ENCODE results near the gene MUSTN1.

Gene MUSTN1

DNA sequence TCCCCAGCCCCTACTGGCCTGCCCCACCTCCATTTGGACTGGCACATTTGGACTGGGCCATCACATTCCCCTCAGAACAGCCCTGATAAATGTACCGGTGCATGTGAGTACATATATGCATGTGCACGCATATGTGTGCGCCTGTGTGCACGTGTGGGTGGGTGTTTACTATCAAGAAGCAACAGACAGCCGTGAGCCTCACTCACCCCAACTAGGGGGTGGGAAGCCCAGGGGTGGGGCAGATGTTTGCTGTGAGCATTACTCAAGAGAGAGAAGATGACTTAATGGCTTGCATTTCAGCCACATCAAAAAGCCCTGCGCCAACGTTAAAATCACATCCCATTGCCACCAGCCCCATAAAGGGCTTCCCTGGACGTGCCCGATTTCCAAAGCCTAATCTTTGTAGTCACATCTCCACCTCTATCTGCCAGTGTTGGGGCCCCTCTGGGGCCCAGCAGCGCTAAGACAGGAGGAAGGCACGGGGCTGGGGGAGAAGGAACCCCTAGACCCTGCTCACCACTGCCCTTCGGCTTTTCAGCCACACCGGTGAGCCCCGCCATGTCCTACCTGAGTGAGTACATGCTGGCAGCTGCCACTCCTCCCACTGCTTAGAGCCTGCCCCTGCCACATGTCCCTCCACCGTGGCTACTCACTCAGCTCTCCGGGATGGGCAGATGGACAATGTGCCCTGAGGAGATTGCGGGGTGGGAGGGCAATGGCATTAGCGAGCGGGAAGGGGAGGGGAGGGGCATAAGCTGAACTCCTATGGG, 29.4 kb downstream of the MUSTN1 start:
- DNase-seq (ENCODE audit: low read depth in 3 of 3), result no peak

DNA sequence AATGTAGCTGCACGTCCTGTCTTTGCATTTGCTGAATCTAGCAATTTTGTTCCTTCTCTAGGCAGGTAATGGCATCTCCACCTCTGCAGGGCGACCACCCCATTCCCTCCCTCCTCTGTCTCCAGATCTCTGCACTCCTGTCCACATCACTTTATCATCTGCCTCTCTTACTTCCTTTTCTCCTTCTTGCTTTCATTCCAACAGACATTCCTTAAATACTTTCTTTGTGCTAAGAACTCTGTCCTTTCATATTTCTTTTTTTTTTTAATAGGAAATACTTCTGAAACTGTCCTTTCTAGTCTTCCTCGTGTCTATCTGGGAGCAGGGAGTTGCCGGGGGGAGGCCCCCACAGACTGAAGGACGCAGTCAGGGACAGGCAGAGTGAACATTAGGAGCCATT, 33.0 kb downstream of the MUSTN1 start:
- no peak for DNase-seq (ENCODE audit: low read depth in 3 of 3)

DNA sequence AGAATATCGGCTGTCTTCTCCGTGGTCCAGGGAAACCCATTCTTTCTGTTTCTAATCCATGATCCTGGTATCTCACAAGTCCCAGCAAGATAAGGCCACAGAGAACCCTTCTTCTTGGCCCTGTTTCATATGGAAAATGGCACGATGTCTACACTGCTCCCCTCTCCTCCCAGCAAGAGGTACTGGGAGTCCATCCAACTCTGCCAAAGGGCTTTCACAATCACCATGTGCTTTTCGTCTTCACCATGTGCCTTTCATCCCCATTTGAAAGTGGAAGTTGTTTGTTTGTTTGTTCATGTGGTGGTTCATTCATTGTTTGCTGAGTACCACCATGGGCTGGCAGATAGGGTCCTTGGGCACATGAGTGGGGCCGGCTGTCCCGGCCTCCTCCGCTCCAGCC, 34.7 kb downstream of the MUSTN1 start:
- no peak for DNase-seq (ENCODE audit: low read depth in 3 of 3)

DNA sequence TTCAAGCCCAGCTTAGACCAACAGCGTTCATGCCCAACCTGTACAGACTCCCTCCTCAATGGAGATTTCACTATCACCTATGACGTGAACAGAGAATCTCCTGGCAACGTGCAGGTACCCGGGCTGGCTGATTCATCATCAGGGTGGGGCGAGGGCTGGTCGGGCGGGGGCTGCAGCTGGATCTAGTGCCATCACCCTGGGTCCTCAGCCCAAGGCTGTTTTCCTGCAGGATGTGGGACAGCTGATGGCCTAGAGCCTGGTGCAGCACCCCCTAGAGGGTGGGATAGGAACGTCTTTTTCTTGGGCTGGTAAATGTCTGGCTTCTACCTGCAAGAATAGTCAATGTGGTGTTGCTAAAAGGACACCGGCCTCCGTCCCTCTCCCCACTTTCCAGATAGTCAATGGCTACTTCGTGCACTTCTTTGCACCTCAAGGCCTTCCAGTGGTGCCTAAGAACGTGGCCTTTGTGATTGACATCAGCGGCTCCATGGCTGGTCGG, 35.8 kb downstream of the MUSTN1 start:
- no peak for DNase-seq (ENCODE audit: low read depth in 3 of 3)

DNA sequence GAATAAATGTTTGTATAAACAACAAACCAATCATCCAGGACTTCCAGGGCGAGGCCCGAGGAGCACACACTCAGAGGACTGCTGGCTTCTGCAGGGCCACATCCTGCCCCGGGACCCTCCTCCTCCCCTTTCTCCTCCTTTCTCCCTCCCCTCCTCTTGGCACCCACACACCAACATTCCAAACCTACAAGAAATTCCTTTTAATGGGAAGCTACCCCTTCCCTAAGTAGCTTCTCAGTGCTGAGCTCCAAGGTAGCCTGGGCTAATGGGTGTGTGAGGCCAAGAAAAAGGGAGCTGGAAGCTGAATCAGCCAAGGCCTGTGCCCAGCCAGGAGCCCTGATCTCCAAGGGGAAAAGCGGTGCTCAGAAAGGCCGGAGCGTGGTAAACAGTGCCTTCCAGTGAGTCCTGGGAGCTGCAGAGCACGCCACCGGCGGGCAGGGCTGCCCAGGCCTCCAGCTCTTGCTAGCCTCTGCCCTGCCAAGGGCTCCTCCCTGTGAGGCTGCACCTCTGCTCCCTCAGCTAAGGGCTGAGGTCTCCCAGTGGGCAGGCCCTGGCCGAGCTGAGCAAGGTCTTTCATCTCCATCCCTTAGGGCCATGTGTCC, 36.3 kb downstream of the MUSTN1 start:
- no peak for DNase-seq (ENCODE audit: low read depth in 3 of 3)

DNA sequence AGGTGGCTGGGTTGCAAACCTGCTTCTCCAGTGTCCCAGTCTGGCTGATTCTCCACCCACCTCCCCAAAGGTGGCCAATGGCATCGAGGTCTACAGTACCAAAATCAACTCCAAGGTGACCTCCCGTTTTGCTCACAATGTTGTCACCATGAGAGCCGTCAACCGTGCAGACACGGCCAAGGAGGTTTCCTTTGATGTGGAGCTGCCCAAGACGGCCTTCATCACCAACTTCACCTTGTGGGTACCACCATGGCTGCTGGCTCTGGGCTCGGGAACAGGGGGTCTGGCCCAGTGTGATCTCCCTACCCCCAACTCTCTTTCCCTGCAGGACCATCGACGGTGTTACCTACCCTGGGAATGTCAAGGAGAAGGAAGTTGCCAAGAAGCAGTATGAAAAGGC, 38.4 kb downstream of the MUSTN1 start:
- no peak for DNase-seq (ENCODE audit: low read depth in 3 of 3)

DNA sequence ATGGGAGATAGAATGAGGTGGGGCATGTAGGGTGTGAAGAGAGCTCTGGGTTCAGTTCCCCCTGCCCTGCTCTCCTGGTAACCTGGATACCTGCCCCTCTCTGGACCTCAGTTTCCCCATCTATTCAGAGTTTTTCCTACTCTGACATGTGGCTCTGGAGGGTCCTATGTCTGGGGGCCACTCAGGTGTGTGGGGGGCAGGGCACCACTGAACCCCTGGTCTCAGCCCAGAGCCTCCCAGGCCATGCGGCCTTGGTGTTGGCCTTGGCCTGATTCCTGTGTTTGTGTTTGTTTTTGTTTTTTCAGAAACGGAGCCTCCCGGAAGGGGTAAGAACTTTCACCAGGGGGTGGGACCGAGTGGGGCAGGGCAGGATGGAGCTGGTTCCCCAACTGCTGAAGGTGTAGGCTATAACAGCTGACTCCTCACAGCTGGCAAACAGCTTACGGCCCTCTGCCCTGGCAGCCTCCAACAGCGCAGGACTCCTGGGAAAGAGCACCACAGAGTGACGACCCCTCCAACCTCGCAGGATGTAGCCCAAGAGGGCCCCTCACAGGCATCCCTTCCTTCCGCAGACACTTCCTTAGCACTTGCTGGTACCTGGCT, 39.4 kb downstream of the MUSTN1 start:
- no peak for DNase-seq (ENCODE audit: low read depth in 3 of 3)

DNA sequence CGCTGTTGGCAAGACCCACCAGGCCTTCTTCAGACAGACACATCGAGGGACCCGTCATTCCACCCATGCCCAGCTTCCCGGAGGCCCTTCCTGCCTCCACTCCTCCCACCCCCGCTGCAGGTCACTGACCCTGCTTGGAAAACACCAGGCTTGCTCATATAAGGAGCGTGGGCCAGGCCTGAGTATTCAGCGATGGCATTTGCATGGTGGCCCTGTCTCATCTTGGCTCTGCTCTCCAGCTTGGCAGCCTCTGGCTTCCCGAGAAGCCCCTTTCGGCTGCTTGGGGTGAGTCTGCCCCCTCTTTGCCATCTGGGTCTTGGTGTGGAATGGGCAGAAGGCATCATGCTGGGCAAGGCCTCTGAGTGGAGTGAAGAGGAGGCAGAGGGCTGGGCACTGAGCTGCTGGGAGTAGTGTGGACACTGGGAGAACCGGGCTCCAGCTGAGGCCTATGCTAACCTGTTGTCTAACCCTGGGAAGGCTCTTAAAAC, 40.2 kb downstream of the MUSTN1 start, which contains the start of gene ITIH3:
TSS of gene ITIH3 (plus strand) at position 185 of the 488 bp plus-strand sequence. CDS start at position 193, 8 bp downstream.
- no peak for DNase-seq (ENCODE audit: low read depth in 3 of 3)

DNA sequence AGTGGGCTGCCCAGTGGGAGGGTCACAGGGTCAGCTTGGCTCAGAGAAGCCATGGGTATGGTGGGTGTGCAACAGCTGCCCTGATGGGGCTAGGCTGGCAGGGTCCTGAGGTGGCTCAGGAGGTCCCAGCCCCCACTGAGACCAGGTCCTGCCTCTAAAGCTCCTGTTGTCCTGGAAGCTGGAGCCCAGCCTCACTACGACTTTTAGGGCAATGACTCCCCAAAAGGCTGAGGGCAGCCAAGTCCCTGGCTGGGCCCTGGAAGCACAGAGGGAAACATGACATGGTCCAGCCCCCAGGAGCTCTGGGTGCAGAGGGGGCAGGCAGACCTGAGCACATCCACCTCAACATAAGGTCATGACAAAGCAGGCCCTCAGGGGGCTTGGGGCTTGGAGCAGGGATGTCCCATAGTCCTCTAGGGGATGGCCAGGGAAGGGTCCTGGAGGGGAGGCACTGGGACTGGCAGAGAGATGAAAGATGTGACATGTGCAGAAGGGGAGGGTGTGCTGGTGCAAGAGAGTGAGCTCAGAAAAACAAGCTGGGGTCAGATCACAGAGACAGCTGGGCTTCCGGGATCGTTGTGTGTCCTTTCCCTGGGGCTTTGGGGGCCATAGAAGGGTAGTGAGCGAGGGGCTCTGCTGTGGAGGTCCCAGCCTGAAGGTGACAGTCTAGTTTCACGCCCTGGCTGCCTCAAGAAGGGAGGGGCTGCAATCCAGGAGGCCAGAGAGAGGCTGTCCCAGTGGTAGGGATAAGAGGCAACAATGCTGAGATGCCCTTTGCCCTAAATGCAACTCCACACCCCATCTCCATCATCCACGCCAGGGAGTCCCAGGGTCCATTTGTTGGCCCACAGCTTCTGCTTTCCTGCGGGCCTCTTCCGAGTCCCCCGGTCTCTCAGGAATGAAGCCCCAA, 40.9 kb downstream of the MUSTN1 start:
- no peak for DNase-seq (ENCODE audit: low read depth in 3 of 3)

DNA sequence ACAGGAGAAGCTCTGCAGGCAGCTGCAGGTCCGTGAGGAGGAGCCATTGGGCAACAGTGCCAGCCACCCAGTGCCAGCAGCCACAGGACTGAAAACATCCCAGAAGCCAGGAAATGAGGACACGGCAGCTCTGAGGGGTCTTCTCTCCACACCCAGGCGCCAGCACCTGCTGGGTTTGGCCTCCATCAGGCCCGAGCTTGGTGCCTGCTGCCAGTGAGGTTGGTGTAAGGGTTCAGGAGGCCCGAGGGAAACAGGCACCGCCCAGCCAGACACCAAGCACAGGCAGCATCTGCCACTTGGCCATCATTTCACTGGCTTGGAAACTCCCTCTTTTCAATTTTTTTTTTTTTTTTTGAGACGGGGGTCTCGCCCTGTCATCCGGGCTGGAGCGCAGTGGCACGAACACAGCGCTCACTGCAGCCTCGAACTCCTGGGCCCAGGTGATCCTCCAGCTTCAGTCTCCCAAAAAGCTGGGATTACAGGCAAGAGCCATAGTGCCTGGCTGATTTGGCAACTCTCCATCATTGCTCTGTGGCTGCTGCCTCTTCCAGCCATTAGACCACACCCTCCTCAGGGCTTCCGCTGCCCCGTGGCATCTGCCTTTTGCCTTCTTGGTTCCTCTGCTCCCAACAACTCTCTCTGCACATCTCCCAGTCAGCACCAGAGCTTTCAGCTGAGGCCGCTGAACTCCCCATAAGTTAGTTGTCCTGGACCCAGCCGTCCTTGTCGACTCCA, 41.7 kb downstream of the MUSTN1 start:
- no peak for DNase-seq (ENCODE audit: low read depth in 3 of 3)

DNA sequence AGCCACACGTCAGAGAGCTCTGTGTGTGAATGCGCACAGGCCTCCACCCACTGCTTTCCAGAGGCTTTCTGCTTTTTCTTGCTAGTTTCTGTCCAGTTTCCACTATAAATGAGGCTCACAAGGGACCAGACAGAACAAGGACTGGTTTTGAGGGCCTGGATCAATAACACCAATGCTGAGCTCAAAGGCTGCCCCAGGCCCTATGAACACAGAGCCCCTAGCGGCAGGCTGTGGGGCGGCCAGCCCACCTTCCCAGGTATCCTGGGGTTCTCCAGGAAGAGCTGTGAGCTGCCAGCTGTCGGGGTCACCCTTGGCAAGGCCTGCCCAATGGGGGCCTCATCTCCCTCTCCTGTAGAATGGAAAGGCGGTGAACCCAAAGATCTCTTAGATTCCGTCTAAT, 42.4 kb downstream of the MUSTN1 start:
- DNase-seq (ENCODE audit: low read depth in 3 of 3), result no peak

DNA sequence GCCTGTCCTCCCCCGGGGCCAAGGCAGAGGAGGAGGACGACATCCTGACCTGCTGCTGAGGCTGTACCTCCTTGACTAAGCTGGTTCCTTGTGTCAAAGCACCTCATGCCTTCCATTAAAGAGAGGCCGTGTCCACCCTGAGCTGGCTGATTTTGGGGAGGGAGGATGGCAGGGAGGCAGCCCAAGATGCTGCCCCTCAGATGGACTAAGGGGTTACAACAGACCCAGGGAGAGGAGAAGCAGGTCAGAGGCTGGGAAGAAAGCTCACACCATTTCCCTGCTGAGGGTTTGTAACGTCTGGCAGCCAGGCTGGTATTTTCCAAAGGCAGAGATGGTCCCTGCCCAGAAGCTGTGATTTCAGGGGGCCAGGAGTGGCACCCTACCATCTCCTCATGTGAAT, 42.9 kb downstream of the MUSTN1 start:
- DNase-seq (ENCODE audit: low read depth in 3 of 3), result no peak

DNA sequence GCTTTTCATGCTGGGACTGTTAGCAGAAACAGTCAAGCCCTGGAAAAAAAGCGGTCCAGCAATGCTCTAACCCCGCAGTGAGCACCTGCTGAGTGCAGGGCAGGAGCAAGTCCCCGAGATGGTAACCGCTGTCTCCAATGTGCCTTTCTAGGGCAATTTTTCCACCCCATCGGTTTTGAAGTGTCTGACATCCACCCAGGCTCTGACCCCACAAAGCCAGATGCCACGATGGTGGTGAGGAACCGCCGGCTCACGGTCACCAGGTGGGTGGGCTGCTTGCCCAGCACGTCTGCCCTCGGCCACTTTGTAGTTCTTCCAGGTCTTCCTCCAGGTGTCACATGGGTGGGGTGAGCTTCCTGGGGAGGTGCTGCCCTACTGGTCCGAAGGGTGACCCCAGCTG, 43.5 kb downstream of the MUSTN1 start:
- DNase-seq (ENCODE audit: low read depth in 3 of 3), result no peak

DNA sequence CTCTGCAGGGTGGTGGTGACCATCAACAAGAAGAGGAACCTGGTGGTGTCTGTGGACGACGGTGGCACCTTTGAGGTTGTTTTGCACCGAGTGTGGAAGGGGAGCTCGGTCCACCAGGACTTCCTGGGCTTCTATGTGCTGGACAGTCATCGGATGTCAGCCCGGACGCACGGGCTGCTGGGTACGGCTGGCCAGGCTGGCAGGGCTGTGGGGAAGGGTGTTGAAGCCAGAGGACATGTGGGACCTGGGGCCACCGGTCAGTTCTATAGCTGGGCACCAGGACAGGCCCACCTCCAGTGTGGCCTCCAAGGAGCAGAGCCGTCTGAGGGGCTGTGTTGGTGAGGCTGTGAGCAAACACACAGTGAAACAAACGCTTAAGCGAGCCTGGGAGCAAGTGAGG, 44.1 kb downstream of the MUSTN1 start:
- no peak for DNase-seq (ENCODE audit: low read depth in 3 of 3)

DNA sequence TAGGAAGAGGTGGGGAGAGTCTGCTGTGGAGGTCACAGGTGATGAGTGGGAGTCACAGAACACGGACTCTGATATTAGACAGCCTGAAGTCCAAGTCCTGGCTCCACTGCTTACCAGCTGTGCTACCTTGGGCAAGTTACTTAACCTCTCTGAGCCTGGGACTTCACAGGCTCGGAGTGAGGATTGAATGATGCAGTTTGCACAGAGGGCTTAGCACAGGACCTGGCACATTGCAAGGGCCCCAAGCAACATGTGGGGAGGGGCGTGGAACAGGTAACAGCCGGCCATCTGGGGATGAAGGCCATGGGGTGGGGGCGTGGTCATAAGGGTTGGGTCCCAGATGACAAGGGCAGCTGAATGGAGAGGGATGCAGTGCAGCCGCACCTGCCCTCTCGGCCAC, 44.5 kb downstream of the MUSTN1 start:
- DNase-seq (ENCODE audit: low read depth in 3 of 3), result no peak

DNA sequence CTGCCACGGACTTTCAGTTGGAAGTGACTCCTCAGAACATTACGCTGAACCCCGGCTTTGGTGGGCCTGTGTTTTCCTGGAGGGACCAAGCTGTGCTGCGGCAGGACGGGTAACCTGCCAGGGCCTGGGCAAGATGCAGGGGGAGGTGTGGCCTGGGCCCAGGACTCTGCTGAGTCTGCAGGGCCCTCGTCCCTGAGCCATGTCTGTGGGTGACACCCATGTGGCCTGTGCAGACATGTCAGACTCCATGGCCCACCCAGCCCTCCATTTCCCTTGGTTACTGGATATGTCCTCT, 45.1 kb downstream of the MUSTN1 start:
- no peak for DNase-seq (ENCODE audit: low read depth in 3 of 3)

DNA sequence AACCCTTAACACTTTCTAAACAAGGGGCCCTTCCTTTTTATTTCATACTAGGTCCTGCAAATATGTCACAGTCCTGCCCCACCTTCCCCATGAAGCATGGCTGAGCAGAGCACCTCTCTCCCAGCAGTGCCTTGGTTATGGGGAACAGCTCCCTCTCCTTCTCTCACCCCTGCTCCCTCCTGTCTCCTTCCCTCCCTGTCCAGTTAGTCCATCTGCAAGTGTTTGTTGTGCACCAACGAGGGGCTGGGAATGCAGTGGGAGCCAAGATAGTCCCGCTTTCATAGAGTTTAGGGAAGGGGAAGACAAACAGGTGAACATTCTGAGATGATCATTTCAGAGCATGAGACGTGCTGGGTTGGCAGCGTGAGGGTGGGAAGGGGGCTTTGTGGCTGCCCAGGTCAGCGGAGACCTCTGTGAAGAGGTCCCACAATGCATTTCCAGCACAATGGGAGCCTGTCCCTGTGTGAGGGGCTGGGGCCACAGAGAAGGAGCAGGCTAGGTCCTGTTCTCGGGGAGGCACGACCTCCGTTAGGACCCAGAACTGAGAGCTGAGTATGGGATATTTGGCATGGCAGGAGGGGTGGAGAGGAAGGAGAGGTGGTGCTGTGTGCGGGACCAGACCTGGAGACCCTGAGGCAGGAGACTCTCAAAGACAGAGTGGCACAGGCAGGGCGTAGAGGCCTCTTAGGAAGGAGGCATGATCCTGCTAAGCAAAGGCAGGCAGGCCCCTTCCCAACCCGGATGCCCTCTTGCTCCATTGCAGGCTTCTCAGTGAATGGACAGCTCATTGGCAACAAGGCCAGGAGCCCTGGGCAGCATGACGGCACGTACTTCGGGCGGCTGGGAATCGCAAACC, 45.7 kb downstream of the MUSTN1 start:
- no peak for DNase-seq (ENCODE audit: low read depth in 3 of 3)

DNA sequence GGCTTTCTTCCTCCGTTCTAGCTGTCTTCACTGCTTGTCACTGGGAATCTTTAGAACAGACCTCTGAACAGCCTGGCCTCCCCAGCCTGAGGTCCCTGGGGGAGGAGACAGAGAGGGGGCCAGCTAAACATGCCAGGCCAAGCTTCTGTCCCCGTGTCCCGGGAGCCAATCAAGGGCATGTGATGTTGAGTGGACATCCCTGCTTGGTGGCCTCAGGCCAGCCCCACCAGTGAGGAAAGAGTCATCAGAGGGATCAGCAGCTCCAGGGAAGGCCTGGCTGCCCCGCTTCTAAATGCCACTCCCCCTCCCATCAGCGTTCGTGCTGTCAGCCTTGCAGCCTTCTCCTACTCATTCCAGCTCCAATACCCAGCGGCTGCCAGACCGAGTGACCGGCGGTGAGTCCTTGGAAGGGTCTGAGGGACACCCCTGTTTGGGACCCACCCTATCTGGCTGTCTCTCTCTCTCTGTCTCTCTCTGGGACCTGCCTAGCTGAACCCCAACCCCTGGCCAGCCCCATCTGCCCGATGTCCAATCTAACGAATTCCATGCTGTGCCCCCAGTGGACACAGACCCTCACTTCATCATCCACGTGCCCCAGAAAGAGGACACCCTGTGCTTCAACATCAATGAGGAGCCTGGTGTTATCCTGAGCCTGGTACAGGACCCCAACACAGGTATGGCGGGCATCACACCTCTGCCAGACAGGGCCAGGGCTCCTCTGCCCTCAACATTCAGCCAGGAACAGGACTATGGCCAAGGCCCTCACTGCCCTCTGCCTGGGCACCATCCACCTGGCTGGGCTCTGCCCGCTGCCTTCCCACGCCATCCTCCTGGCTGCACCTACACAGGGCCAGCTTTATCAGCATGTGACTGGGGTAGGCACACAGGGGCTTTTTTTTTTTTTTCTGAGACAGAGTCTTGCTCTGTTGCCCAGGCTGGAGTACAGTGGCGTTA, 46.9 kb downstream of the MUSTN1 start:
- DNase-seq (ENCODE audit: low read depth in 3 of 3), result no peak

DNA sequence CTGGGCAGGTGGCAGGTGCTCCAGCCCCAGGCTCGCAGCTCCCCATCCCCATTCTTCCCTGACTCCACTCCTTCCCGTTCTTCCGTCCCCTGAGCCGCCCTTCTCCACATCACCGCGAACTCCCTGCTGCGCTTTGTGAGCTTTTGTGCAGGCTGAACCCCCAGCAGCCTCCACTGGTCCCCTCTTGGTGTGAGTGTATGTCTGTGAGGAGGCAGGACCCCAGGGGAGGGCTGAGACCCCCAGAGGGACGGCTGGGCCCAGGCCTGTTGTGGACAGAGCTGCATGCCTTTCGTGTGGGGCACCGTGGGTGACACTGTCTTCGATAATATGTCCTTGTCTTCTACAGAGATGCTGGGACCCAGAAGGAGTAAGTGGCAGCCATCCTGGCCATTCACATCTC, 47.6 kb downstream of the MUSTN1 start:
- no peak for DNase-seq (ENCODE audit: low read depth in 3 of 3)
